ENCODE data around the gene CYTH1.

GRCh38 chr17:78717431-78717980 is 64.6 kb downstream of the CYTH1 start:
- TF ChIP-seq, protein P1, sequence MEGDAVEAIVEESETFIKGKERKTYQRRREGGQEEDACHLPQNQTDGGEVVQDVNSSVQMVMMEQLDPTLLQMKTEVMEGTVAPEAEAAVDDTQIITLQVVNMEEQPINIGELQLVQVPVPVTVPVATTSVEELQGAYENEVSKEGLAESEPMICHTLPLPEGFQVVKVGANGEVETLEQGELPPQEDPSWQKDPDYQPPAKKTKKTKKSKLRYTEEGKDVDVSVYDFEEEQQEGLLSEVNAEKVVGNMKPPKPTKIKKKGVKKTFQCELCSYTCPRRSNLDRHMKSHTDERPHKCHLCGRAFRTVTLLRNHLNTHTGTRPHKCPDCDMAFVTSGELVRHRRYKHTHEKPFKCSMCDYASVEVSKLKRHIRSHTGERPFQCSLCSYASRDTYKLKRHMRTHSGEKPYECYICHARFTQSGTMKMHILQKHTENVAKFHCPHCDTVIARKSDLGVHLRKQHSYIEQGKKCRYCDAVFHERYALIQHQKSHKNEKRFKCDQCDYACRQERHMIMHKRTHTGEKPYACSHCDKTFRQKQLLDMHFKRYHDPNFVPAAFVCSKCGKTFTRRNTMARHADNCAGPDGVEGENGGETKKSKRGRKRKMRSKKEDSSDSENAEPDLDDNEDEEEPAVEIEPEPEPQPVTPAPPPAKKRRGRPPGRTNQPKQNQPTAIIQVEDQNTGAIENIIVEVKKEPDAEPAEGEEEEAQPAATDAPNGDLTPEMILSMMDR (IDR thresholded peaks at IDR 0.05): no peak
- no peak for TF ChIP-seq POLR2AphosphoS5 (IDR thresholded peaks at IDR 0.05)

Measured in upper lobe of left lung (tissue), 4 donors.